ENCODE results near the gene HSPG2.

GRCh38 chr1:21799730-21800129 lies 137.4 kb downstream of the HSPG2 start:
- TF ChIP-seq, protein P1, sequence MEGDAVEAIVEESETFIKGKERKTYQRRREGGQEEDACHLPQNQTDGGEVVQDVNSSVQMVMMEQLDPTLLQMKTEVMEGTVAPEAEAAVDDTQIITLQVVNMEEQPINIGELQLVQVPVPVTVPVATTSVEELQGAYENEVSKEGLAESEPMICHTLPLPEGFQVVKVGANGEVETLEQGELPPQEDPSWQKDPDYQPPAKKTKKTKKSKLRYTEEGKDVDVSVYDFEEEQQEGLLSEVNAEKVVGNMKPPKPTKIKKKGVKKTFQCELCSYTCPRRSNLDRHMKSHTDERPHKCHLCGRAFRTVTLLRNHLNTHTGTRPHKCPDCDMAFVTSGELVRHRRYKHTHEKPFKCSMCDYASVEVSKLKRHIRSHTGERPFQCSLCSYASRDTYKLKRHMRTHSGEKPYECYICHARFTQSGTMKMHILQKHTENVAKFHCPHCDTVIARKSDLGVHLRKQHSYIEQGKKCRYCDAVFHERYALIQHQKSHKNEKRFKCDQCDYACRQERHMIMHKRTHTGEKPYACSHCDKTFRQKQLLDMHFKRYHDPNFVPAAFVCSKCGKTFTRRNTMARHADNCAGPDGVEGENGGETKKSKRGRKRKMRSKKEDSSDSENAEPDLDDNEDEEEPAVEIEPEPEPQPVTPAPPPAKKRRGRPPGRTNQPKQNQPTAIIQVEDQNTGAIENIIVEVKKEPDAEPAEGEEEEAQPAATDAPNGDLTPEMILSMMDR (conservative IDR thresholded peaks at IDR 0.05; ENCODE audit: low read depth, low read length), result no peak
- no peak for TF ChIP-seq EZH2 (IDR thresholded peaks at IDR 0.05; ENCODE audit: low read length, unreplicated experiment)
- TF ChIP-seq EZH2phosphoT487 (IDR thresholded peaks at IDR 0.05; ENCODE audit: borderline replicate concordance, low read length), result no peak

Measured in PC-3 (cell line).